Pancreas (tissue), 10 donors: ENCODE results near the gene PARD3. TPM values are rescaled to one million over a fixed set of nuclear protein-coding genes. Genes with fewer than 3 reads are reported as not detected.
A peak's percentile ranks its signal among the peaks of the same experiment; 100 is the strongest.

ENCODE experiments used
- ATAC-seq, 4 donors: fragments of 200-7000 bp; cut with Tn5 transposase; one replicate each; pipeline versions ENCODE4 v1.8.0 to v1.9.1; 2020; ENCODE audit warnings: mild to moderate bottlenecking in 4 of 4, moderate library complexity in 4 of 4
- DNase-seq, 6 donors: peaks; one replicate each; pipeline ENCODE4 v3.0.0-alpha.2; 2020
- FAIRE-seq: peaks from 2 replicates; lab custom pipeline; 2012; peaks lifted over from hg19 to GRCh38; lab: Jason Lieb, UNC
- H3K27ac ChIP-seq, 4 donors: fragments of 200-600 bp; sonication (generic); 1 replicate in 3 of 4; 2 replicates in 1 of 4; pipeline versions ENCODE4 v1.5.0 to v1.8.0; 2020
- H3K27me3 ChIP-seq, 4 donors: fragments of 200-600 bp; one replicate each; pipeline ENCODE4 v1.8.0; 2021
- H3K36me3 ChIP-seq, 3 donors: fragments of 200-600 bp; sonication (generic) in 1 of 3; one replicate each; pipeline versions ENCODE4 v1.5.0 to v1.8.0; 2020 to 2021
- H3K4me1 ChIP-seq, 3 donors: fragments of 200-600 bp; one replicate each; pipeline ENCODE4 v1.8.0; 2021
- H3K4me3 ChIP-seq, 4 donors: fragments of 200-600 bp; sonication (generic) in 2 of 4; one replicate each; pipeline versions ENCODE4 v1.5.0 to v1.8.0; 2020 to 2021
- H3K9me3 ChIP-seq, 4 donors: fragments of 200-600 bp; one replicate each; pipeline ENCODE4 v1.8.0; 2021
- CTCF ChIP-seq, 4 donors: fragments of 200-600 bp; sonication (generic) in 3 of 4; IDR thresholded peaks; one replicate each; pipeline versions ENCODE4 v1.5.0 to v1.8.0; 2021; ENCODE audit warnings: antibody characterized with exemption in 4 of 4
- WGBS, 2 donors: extraction: QIAGEN DNeasy Blood & Tissue Kit; methylation state at CpG; one replicate each; pipeline ENCODE4 v1.1.7; 2013; 5-methylcytosine and 5-hydroxymethylcytosine counted together
- intact Hi-C, 3 donors: fragments of 100-400 bp; cut with DNase I; formaldehyde crosslinking; loops; one replicate each; pipeline versions ENCODE4 v1.11.1 to v1.14.2; 2022
- polyA plus RNA-seq, 2 donors: library from polyadenylated mRNA; stranded (reverse); fragments of 200-250 nt; gene quantifications; one replicate each; pipeline ENCODE4 v1.2.3, GENCODE V29; 2013
- total RNA-seq, 6 donors: library from RNA; stranded (reverse); fragmentation: NEBNext Ultra II Directional in 4 of 6; extraction: Animal tissue kit (Norgen Biotek cat#: 25700) in 4 of 6; gene quantifications; one replicate each; pipeline versions ENCODE4 v1.2.1 to v1.2.4, GENCODE V29; 2021 to 2023
- donor health status: healthy with polysubstance abuse.
- donor health status: DM: no; HTN: no; CAD: no; lungs with moderate emphysema.
- donor health status: DM: no; HTN: no; CAD: no.
- donor health status: control.
- donor health status: control.
- donor health status: Bipolar disorder and iron deficiency.
- donor health status: DM: yes; HTN: yes; CAD: no.
- donor health status: DM: no; HTN: no; CAD: no.
- donor health status: DM: no; HTN: no; CAD: no.
- donor health status: DM: yes; HTN: yes; CAD: no.

PARD3 gene
- total and polyA plus RNA-seq, 8 donors, result 12.8 to 32.3 (median 23.4) TPM

GRCh38 chr10:34731885-34732701, 83.0 kb downstream of the PARD3 start:
- no peaks in the 10 kb centered on the region for H3K27me3 ChIP-seq
- no peaks in the 10 kb centered on the region for H3K9me3 ChIP-seq
- H3K4me1 ChIP-seq, result peaks cover 18 to 36% (median 32%) of the 10 kb centered on the region in 3 donors
- DNase-seq (no peak), FAIRE-seq (no peak), ATAC-seq (peak; percentile 36 to 82 (median 62))
- peak overlapping the region in 3 of 4 donors; percentile 28 to 33 (median 30) for H3K27ac ChIP-seq
- H3K4me3 ChIP-seq, result no peak overlapping the region
- intact Hi-C loops, result no loop called here
- no peak for TF ChIP-seq CTCF (IDR thresholded peaks at IDR 0.05)
- H3K36me3 ChIP-seq, result no peaks in the 10 kb centered on the region
- 41 to 50% methylated on average over 7 of the region's 7 CpGs for WGBS, 2 donors

GRCh38 chr10:34731213-34731612, 83.9 kb downstream of the PARD3 start:
- H3K4me3 ChIP-seq, result no peak overlapping the region
- H3K27ac ChIP-seq, result no peak overlapping the region
- TF ChIP-seq CTCF (IDR thresholded peaks at IDR 0.05), result no peak
- no peaks in the 10 kb centered on the region for H3K9me3 ChIP-seq
- intact Hi-C loops, result no loop called here
- ATAC-seq, result no peak
- H3K4me1 ChIP-seq, result peaks cover 20 to 36% (median 34%) of the 10 kb centered on the region in 3 donors
- WGBS, 2 donors, result 81 to 83% methylated on average over 2 of the region's 2 CpGs
- no peak for FAIRE-seq
- no peaks in the 10 kb centered on the region for H3K36me3 ChIP-seq
- H3K27me3 ChIP-seq, result no peaks in the 10 kb centered on the region
- DNase-seq, result no peak

GRCh38 chr10:34730726-34731125, 84.4 kb downstream of the PARD3 start:
- Histone ChIP-seq H3K27me3 (no peaks in the 10 kb centered on the region), H3K4me3 (no peak overlapping the region), H3K4me1 (peaks cover 20 to 36% (median 34%) of the 10 kb centered on the region in 3 donors), H3K36me3 (no peaks in the 10 kb centered on the region), H3K27ac (no peak overlapping the region), H3K9me3 (no peaks in the 10 kb centered on the region)
- no peak for ATAC-seq
- 89 to 94% methylated on average over 7 of the region's 7 CpGs for WGBS, 2 donors
- intact Hi-C loops, result no loop called here
- no peak for TF ChIP-seq CTCF (IDR thresholded peaks at IDR 0.05)
- no peak for FAIRE-seq
- no peak for DNase-seq

- Histone ChIP-seq H3K4me1 (peaks cover 15 to 36% (median 34%) of the 10 kb centered on the region in 3 donors), H3K4me3 (no peak overlapping the region), H3K27ac (no peak overlapping the region), H3K27me3 (no peaks in the 10 kb centered on the region), H3K9me3 (no peaks in the 10 kb centered on the region), H3K36me3 (no peaks in the 10 kb centered on the region)
- intact Hi-C loops, result loop anchor here in 1 of 3 donors (5.0 kb wide), 1 partner anchor 88 kb away; the partner anchor contains the start of gene PARD3
- no peak for FAIRE-seq
- ATAC-seq, result no peak
- TF ChIP-seq CTCF (IDR thresholded peaks at IDR 0.05), result no peak
- WGBS, 2 donors, result 67 to 71% methylated on average over 5 of the region's 5 CpGs
- no peak for DNase-seq
Observed at GRCh38 chr10:34729619-34730018, 85.5 kb downstream of the PARD3 start.

- Histone ChIP-seq H3K36me3 (no peaks in the 10 kb centered on the region), H3K27ac (no peak overlapping the region), H3K4me3 (no peak overlapping the region), H3K27me3 (no peaks in the 10 kb centered on the region), H3K4me1 (peaks cover 15 to 33% (median 29%) of the 10 kb centered on the region in 3 donors), H3K9me3 (no peaks in the 10 kb centered on the region)
- no peak for DNase-seq
- ATAC-seq, result no peak
- intact Hi-C loops, result loop anchor here in 1 of 3 donors (5.0 kb wide), 1 partner anchor 89 kb away; the partner anchor contains the start of gene PARD3
- no peak for TF ChIP-seq CTCF (IDR thresholded peaks at IDR 0.05)
- WGBS, 2 donors, result 78 to 93% methylated on average over 1 of the region's 1 CpG
- no peak for FAIRE-seq
Observed at GRCh38 chr10:34728361-34728760, 86.7 kb downstream of the PARD3 start.
